CD4-positive, alpha-beta T cell treated with Interferon gamma for 1 hour (primary cell): ENCODE data around the gene FRMPD4.

Experiments used
- DNase-seq: peaks from one replicate; pipeline ENCODE4 v3.0.0-alpha.2; 2020

The FRMPD4 gene

DNA sequence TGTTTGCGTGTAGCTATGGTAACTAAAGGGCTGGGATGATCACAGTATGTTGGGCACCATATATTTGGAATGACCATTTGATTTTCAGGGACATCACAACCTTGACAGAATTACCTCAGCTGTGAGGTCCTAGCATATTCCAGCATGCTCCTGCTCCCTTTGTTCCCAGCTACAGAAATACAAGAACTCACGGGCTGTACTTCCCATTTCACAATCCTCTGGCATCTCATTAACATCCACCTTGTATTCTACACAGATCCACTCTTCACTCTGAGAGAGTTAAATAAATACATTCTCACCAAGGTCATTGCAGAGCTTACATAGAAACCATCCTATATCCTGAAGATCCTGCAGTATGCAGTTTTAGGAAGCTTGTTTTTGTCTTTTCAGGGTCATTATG, 169.7 kb downstream of the FRMPD4 start:
- no peak for DNase-seq

DNA sequence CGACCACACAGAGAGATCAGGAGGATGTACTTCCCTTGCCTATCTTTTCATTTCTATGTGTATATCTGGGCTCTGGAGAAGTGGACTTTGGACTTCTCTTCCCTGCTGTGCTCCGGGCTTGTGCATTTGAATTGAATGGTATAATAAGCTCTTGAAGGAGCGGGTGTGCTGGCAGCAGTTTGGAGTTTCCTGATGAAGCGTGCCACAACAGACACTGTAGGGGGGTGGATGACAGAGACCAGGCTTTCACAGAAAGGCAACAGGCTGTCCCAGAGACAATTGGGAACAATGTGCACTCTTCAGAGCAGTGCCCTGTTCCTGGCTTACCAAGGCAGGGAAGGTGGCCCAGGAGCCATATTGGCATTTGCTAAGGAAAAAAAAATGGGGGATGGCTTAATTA, 170.1 kb downstream of the FRMPD4 start:
- no peak for DNase-seq

DNA sequence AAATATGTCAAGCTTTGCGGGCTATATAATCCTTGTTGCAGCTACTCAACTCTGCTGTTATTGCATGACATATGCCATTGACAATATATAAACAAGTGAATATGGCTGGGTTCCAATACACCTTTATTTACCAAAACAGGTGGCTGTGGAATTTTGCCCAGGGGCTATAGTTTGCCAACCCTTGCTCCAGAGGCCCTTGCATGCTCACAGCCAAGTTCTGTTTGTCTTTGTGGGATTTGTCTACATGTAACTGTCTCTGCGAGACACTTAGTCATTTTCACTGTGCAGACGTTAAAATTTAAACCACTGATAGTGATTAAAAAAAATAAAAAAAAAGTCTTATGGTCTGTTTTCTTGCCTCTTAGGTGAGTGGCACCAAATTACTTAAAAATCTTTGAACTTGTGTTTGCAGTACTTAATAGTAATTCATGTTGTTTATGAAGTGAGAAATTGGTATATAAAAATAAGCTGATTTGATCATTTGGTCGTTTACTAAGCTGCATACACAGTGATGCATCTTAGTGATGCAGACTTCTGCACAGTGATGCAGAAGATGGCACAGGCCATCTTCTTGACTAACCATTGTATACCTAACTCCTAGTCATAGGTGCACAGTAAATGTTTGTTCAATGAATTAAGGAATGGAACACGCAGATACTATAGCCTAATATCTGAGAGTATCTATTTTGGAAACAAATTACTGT, 170.9 kb downstream of the FRMPD4 start:
- no peak for DNase-seq

DNA sequence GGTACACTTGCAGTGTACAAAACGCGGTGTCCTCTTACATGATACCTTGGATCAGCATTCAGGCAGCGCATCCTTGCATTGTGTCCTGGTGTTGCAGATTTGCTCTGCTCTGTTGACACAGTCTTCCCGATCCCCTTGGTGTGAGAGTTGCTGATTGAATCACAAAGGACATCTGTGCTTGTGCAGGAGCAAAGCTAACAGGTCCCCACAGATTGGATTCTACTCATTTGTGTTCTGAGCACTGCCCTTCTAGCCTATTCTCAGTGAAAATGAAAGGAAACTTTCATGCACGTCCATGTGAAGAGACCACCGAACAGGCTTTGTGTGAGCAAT, 171.4 kb downstream of the FRMPD4 start:
- DNase-seq: no peak

DNA sequence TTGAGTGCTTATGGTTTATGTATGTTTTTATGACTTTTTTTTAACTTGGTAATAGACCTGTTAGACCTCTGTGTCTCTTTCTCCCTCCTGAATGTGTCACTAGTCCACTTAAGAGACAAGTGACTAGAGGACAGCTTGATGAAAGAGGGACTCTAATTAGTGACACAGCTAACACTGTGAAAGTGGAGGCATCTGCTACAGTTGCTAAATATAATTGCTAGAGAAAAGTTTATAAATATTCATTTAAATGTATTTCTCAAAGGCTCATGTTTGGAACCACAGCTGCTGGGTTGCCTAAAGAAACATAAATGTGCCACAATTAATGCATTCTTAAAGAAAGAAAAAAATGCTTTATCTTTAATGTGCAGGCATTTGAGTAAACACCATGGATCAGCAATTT, 176.4 kb downstream of the FRMPD4 start:
- no peak for DNase-seq

DNA sequence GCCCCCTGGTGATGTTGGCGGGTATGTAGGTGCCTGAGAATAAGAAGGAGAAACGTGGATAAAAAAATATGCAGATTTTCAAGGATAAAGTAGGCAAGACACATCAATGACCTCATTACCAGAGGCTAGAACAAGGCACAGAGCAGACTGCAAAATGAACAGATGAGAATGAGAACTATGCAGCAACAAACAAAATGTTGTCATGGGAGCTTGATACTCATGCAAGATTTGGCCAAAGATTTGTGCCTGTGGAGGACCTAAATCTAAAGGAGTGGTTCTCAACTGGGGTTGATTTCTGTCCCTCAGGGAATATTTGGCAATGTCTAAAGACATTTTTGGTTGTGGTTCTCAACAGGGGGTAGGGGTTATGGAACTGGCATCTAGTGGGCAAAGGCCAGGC, 177.3 kb downstream of the FRMPD4 start:
- no peak for DNase-seq

DNA sequence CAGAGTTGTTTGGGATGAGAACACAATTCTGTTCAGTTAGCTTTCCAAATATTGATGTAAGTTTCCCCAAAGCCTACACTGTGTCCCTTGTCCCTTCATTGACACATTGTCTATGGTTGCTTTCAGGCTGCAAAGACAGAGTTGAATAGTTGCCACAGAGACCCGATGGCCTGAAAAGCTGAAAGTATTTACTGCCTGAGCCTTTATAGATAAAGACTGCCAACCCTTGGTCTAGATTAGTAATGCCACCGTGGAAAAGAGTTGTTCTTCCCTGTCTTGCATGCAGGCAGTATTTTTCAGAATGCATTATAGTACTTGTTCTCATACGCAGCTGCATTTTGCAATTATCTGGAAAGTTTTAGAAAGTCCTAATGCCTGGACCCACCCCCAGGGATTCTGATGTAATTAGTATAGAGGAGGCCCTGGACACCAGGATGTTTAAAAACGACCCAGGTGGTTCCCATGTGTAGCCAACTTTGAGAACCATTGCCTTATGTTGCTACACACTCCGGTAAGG, 180.8 kb downstream of the FRMPD4 start:
- no peak for DNase-seq

DNA sequence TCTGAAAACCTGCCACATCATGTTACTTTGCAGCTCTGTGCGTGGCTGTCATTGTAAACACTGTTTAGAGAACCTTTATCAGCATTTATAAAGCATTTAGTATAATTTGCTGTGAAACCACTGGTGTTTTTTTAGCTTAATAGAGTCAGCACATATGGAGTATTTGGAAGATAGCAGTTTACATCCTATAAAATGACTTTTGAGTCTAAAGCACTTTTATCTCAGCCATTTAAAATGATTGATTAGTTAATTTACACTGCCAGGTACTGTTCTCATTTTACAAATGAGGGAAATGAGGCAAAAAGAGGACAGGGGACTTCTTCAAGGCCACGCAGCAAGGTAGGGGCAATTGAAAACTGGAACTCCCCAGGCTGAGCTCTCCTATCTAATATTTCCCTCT, 181.7 kb downstream of the FRMPD4 start:
- DNase-seq: no peak

DNA sequence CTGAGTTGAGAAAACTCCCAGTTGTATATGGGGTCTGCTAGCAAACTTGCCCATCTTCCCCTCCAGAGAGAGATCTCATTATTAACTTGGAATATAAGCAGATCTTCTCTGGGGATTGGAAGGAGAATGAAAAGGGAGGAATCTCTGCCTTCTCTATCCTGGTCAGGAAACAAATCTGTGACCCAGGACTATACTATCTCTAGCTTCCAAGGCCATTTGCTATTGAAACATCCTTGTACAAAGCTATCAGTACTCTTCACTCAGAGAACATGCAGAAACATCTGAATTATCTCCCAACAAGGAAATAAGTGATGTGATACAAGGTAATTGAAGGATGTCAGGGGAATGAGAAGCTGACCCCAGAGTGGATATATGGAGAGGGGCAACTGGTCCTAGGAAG, 183.8 kb downstream of the FRMPD4 start:
- DNase-seq: no peak

DNA sequence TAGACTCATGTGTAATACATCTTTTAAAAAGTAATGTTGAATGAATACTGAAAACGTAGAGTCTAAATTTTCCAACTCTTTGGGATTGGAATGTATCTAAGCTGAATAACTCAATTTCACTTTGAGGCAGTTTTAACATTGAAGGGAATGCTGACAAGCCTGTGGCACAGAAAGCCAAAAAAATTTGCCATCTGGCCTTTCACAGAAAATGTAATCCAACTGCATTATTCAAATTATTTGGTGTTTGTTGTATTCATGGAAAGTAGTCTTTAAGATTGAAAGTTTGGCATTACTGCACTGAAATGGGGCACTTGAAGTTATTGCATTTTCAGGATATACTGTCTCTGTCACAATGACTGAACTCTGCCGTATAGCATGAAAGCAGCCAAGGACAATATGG, 186.9 kb downstream of the FRMPD4 start:
- no peak for DNase-seq

DNA sequence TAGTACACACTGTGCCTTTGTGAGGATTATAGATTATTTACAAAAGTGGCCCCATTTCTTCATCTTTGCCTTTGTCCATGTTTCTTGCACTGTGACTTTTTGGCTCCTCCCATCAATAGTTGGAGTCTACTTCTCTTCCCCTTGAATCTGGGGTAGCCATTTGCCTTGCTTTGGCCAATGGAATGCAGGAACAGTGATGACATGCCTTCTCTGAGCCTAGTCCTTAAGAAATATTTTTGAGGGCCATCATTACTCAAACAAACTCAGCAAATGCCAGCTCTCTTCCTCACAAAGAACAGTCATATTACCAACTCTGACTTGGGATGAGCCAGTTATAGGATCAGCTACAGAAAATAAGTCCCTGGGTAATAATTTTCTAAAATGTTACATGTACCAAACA, 189.6 kb downstream of the FRMPD4 start:
- no peak for DNase-seq

DNA sequence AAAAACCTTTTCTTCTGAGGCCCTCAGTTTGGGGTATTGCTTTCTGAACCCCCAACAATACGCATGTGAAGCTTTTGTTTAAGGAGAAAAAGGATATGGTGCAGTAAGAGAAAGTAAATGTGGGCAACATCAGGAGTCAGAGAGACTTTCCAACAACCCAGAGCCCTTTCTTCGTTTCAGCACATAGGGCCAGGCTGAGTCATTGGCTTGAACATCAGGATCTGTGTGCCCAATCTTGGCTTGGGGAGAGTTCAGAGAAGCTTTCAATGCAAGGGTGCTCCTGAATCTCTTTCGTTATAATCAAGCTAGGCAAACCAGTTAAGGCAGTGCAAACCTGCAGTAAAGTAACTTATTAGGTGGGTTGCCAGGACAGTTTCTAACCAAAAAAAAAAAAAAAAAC, 191.2 kb downstream of the FRMPD4 start:
- DNase-seq: no peak

DNA sequence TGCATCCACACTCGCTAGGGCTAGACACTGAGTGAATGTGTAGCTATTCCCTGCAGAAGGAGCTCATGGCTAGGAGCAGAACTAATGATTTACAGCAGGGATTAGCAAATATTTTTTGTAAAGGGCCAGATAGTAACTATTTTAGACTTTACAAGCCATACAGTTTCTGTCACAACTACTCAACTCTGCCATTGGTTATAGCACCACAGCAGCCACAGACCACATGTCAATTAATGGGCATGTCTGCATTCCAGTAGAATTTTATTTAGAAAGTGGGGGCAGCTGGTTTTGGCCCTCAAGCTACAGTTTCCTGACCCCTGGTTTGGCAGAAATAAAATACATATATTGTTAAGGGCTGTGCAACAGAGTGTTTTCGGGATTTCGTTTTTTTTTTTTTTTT, 192.6 kb downstream of the FRMPD4 start:
- no peak for DNase-seq

DNA sequence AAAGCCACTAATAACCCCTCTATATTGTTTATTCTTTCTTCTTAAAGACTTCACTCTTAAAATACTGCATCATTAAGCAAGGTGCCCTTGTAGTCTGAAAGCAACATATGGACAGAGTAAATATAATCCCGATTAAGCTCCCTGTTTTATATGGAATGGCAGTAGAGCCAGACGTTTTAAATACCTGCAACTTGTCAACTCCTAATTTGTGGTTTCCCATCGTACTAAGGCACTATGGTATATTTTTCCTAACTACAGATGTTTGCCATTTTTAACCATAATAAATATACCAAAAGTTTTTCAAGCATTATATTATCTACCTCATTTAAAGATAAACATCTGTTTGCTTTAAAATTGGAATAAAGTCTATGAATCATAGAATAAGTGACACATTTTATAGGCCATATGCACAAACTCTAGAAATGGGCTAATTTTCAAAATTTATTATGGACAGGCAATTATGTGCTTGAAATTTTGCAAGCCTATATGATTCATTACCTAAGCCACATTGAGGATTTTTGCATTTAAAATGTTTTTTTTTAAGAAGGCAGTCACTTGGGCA, 194.6 kb downstream of the FRMPD4 start:
- no peak for DNase-seq

DNA sequence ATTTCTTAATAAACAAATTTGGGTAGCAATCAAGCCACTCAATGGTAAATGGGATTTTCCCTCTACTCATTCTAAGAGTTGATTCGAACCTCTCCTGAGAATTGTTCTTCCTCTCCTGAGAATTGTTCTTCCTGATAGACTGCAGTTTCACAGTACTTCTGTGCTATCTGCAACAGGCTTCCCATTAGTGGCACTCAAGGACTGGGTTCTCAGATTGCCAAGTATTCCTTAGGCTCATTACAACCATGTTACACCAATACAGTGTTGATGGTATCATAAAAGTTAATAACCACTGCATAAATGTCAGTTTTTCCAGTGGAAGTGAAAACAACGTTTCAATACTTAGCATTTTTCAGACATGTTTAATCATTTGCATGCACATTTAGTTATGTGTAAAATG, 201.6 kb downstream of the FRMPD4 start:
- DNase-seq: no peak

DNA sequence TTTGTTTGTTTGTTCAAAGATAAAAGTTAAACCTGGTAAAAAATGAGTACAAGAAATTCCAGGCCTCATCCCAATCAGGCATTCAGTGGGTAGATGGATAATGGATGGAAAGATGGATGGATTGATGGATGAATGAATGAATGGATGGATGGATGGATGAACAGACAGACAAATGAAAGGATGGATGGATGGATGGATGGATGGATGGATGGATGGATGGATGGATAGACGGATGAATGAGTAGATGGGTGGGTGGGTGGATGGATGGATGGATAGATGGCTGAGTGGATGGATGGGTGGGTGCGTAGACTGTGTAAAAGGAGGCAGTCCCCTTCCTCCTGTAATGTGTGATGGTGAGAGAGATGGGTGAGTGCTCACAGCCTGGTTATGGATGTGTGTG, 206.7 kb downstream of the FRMPD4 start:
- DNase-seq: no peak

DNA sequence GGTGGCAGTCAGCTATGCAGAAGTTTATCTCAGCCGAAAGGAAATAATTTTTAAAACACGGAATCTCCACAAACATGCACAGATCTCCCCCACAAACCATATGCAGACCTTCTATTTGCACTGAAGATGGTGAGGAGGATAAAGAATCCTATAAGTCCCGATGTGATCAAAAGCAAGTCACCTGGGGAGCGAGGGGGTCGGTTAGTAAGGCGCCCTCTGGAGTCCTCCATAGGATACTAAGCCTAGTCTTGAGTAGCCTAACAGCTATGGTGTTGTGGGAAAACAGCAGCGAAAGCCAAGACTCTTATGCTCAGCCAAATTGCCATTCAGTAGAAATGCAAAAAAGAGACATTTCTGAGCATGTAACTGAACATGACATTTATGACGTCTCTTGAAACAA, 210.9 kb downstream of the FRMPD4 start:
- DNase-seq: no peak

DNA sequence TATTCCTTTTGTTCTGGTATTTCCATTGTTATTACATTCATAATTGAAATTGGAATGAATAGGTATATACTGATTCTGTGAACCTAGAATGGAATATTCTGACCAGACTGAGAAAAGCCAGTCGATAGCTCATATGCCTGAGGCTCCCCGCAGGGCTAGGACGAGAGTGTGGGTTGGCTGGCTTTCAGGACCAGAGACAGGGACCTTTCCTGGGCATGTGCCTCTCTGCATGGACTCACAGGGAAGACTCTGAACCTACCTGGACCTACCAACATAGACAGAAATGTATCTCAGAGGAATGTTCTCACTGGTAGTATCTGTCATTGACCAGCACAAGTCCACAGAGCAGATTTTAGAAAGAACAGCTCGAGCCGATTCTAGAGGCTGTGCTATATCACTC, 214.6 kb downstream of the FRMPD4 start:
- DNase-seq: no peak

DNA sequence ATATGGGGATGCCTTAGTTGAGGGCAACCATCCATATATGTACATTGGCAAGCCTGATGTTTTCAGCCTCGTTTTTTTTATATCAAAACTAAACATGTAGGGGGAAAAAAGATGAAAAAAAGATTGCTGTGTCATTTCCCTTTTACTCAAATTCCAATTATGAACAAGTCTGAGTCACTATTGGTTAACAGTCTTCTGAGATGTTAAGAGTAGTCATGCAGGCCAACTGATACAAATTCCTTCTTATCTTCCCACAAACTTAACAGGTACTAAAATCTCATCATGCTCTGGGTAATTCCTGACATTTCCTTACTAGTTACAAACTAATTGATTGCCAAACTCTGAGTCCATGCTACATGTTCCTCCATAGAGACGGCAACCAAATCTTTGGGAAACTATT, 222.1 kb downstream of the FRMPD4 start:
- DNase-seq: no peak

DNA sequence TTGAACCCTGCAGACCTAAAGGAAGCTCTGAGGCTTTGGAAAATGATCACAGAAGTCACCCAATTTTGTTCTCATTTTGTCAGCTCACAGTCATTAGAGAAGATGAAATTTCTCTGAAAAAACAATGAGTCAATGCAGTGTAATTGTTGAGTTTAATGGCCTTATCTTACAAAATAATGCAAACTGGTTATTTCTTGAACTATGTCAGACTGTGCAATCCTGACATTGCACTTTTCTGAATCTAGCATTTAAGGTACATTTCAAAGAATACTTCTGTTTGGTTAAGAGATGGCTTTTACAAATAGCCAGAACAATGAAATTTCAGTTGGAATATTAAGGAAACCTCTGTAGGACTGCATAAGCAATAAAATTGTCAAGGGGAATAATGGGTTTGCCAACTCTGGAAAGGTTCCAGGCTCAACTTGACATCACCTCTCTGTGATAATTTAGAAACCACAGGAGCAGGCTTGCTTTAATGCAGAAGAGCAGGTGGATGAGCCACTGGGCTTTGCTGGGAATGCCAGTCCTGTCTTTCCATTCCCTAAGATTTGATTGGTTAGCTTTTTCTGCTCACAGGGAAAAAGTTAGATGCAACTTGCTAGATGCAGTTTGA, 222.8 kb downstream of the FRMPD4 start:
- DNase-seq: no peak

DNA sequence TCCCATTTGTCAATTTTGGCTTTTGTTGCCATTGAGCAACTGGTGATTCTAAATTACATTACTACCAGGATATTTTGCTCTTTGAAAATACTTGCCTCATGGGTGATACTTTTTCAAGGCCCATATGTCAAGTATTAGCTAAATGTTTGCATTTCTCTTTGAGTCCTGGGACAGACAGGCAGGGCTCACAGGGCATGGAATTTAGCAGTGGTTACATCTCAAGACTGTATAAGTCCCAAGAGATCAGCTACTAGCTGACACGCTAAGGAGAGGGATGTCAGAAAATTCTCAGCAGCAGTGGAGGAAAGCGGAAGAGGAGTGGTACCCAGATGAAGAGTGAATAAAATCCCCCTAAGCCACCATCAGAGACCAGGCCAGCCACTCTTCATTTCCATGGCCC, 224.9 kb downstream of the FRMPD4 start:
- no peak for DNase-seq

DNA sequence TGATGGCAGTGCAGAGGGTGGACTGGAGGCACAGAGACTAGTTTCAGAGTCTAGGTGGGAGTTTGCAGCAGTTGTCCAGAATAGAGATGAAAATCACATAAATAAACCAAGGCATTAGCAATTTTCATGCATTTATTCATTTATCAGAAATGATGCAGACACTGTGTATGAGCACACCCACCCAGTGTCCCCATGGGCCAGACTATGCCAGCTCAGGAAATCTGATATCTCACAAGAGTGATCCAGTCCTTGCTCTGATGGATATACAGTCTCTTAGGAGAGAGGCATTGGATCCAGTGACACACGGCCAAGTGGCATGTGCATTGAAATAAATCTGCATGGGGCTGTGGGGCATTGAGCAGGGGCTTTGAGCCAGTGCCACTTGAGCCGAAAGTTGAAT, 228.2 kb downstream of the FRMPD4 start:
- DNase-seq: no peak

DNA sequence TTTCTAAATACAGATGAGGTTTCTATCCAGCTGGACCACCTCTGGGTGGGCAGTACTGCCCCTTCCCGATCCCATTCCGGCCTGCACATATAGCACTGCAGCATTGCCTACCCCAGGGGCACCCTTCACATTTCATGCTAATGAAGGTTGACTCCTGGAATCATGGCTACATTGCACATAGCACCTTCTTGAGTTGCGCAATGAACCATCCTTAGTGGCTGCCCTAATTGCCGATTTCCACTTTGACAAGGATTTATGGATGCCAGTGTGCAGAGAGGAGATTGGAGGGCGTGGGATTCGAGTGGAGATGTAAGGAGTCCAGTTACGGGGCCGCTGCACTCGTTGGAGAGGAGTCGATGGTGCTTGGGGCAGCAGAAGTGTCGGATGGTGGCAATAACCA, 229.0 kb downstream of the FRMPD4 start:
- DNase-seq: no peak

DNA sequence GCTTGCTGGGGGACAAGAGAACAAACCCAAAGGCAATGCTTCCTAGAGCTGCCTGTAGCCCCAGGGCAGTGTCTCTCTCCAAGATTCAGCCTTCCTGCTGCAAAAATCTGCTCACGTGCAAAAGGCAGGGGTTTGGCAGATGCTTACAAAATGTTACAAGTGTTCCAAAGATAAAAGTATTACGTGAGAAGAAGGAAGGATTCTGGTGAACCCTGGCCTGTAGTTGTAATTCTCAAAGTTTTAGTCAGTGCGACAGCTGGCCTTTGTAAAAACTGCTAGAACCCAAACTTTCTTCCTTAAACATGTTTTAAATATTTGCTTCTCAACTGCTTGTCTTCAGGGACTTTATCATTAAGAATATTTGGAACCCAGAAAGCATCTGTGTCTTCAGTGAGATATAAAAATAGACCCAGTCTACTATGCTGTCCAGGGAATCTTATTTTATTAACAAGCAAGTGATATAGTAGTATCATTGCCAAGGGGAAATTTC, 232.3 kb downstream of the FRMPD4 start:
- DNase-seq: no peak

DNA sequence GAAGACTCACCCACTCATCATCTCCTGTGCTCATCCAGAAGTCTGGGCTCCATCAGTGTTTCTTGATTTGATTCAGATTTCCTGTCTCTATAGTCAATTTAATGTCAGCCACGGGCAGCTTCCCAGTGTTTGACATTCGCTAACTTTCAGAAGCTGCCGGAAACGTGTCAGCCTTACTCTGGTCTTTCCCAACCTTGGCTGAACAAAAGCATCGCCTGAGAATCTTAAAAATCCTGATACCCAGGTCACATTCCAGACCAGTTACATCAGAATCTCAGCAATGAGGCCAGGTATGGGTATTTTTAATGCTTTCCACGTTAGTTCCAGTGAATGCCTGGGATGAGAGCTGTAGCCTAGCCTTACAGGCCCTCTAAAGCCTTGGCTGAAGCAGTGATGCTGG, 233.8 kb downstream of the FRMPD4 start:
- no peak for DNase-seq
